ENCODE data around the gene CSMD2. TPM values are rescaled to one million over a fixed set of nuclear protein-coding genes. Genes with fewer than 3 reads are reported as not detected.

The CSMD2 gene
- total and polyA plus RNA-seq, 4 donors: 0.25 to 2.4 (median 1.7) TPM

GRCh38 chr1:33736496-33736895, 428.5 kb downstream of the CSMD2 start:
- Histone ChIP-seq H3K4me1 (ENCODE audit: control insufficient read depth in 1 of 2, insufficient read depth in 2 of 2, low read length in 2 of 2) (no peaks in the 10 kb centered on the region), H3K27me3 (ENCODE audit: control insufficient read depth in 1 of 2, insufficient read depth in 2 of 2, low read length in 1 of 2) (no peaks in the 10 kb centered on the region), H3K27ac (ENCODE audit: low read depth in 1 of 2, low read length in 2 of 2) (no peak overlapping the region), H3K9me3 (ENCODE audit: control insufficient read depth, low read length) (no peaks in the 10 kb centered on the region), H3K36me3 (ENCODE audit: control insufficient read depth in 1 of 2, insufficient read depth in 2 of 2, low read length in 1 of 2) (no peaks in the 10 kb centered on the region), H3K4me3 (ENCODE audit: low read length in 2 of 2) (no peak overlapping the region)
- no peak for ATAC-seq (ENCODE audit: low FRiP score)
- intact Hi-C loops (cut with DNase I): loop anchor here (5.0 kb wide), 2 partner anchors 276 to 426 kb away; no protein-coding TSS in a partner anchor
- DNase-seq: no peak
- 99 to 100% methylated on average over 1 of the region's 1 CpG for WGBS, 2 donors

GRCh38 chr1:33735624-33736023, 429.4 kb downstream of the CSMD2 start:
- ATAC-seq (ENCODE audit: low FRiP score) (no peak), DNase-seq (no peak)
- H3K36me3 ChIP-seq (ENCODE audit: control insufficient read depth in 1 of 2, insufficient read depth in 2 of 2, low read length in 1 of 2): no peaks in the 10 kb centered on the region
- H3K4me3 ChIP-seq (ENCODE audit: low read length in 2 of 2): no peak overlapping the region
- no peak overlapping the region for H3K27ac ChIP-seq (ENCODE audit: low read depth in 1 of 2, low read length in 2 of 2)
- intact Hi-C loops (cut with DNase I): loop anchor here (5.0 kb wide), 2 partner anchors 277 to 427 kb away; no protein-coding TSS in a partner anchor
- no peaks in the 10 kb centered on the region for H3K4me1 ChIP-seq (ENCODE audit: control insufficient read depth in 1 of 2, insufficient read depth in 2 of 2, low read length in 2 of 2)
- no peaks in the 10 kb centered on the region for H3K9me3 ChIP-seq (ENCODE audit: control insufficient read depth, low read length)
- H3K27me3 ChIP-seq (ENCODE audit: control insufficient read depth in 1 of 2, insufficient read depth in 2 of 2, low read length in 1 of 2): no peaks in the 10 kb centered on the region
- 8 to 12% methylated on average over 3 of the region's 3 CpGs for WGBS, 2 donors

DNA sequence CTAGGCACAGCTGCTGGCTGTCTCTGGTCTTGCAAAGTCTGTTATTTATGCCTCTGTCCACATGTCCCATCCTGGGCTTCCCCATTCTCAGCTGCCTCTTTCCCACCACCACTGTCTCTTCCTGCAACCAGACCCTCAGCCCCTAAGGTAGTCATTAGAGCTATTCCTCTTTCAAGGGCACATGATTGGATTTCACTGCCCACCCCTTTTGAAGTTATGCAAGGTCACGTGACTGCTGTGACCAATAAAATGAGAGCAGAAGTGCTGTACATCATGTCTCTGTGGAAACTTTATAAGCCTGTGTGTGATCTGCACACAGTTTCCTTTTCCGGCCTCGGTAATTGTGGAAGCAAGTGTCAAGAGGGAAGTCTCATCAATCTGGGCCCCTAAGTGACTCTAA, 437.7 kb downstream of the CSMD2 start:
- WGBS, 2 donors: 79 to 81% methylated on average over 3 of the region's 3 CpGs
- Histone ChIP-seq H3K4me1 (ENCODE audit: control insufficient read depth in 1 of 2, insufficient read depth in 2 of 2, low read length in 2 of 2) (no peaks in the 10 kb centered on the region), H3K27me3 (ENCODE audit: control insufficient read depth in 1 of 2, insufficient read depth in 2 of 2, low read length in 1 of 2) (no peaks in the 10 kb centered on the region), H3K27ac (ENCODE audit: low read depth in 1 of 2, low read length in 2 of 2) (no peak overlapping the region), H3K4me3 (ENCODE audit: low read length in 2 of 2) (no peak overlapping the region), H3K36me3 (ENCODE audit: control insufficient read depth in 1 of 2, insufficient read depth in 2 of 2, low read length in 1 of 2) (no peaks in the 10 kb centered on the region), H3K9me3 (ENCODE audit: control insufficient read depth, low read length) (no peaks in the 10 kb centered on the region)
- DNase-seq (no peak), ATAC-seq (ENCODE audit: low FRiP score) (no peak)
- intact Hi-C loops (cut with DNase I): no loop called here

- ATAC-seq (ENCODE audit: low FRiP score) (no peak), DNase-seq (no peak)
- WGBS, 2 donors: 89% methylated on average over 6 of the region's 6 CpGs
- H3K27ac ChIP-seq (ENCODE audit: low read depth in 1 of 2, low read length in 2 of 2): no peak overlapping the region
- intact Hi-C loops (cut with DNase I): no loop called here
- no peaks in the 10 kb centered on the region for H3K36me3 ChIP-seq (ENCODE audit: control insufficient read depth in 1 of 2, insufficient read depth in 2 of 2, low read length in 1 of 2)
- H3K27me3 ChIP-seq (ENCODE audit: control insufficient read depth in 1 of 2, insufficient read depth in 2 of 2, low read length in 1 of 2): no peaks in the 10 kb centered on the region
- H3K9me3 ChIP-seq (ENCODE audit: control insufficient read depth, low read length): no peaks in the 10 kb centered on the region
- H3K4me1 ChIP-seq (ENCODE audit: control insufficient read depth in 1 of 2, insufficient read depth in 2 of 2, low read length in 2 of 2): no peaks in the 10 kb centered on the region
- H3K4me3 ChIP-seq (ENCODE audit: low read length in 2 of 2): no peak overlapping the region
Observed at GRCh38 chr1:33726274-33726804, 438.7 kb downstream of the CSMD2 start.

- Histone ChIP-seq H3K27me3 (ENCODE audit: control insufficient read depth in 1 of 2, insufficient read depth in 2 of 2, low read length in 1 of 2) (no peaks in the 10 kb centered on the region), H3K9me3 (ENCODE audit: control insufficient read depth, low read length) (no peaks in the 10 kb centered on the region), H3K4me1 (ENCODE audit: control insufficient read depth in 1 of 2, insufficient read depth in 2 of 2, low read length in 2 of 2) (no peaks in the 10 kb centered on the region), H3K4me3 (ENCODE audit: low read length in 2 of 2) (no peak overlapping the region), H3K36me3 (ENCODE audit: control insufficient read depth in 1 of 2, insufficient read depth in 2 of 2, low read length in 1 of 2) (no peaks in the 10 kb centered on the region), H3K27ac (ENCODE audit: low read depth in 1 of 2, low read length in 2 of 2) (no peak overlapping the region)
- no peak for ATAC-seq (ENCODE audit: low FRiP score)
- 49 to 51% methylated on average over 4 of the region's 4 CpGs for WGBS, 2 donors
- DNase-seq: no peak
- intact Hi-C loops (cut with DNase I): no loop called here
Observed at GRCh38 chr1:33725556-33726160, 439.4 kb downstream of the CSMD2 start.

DNA sequence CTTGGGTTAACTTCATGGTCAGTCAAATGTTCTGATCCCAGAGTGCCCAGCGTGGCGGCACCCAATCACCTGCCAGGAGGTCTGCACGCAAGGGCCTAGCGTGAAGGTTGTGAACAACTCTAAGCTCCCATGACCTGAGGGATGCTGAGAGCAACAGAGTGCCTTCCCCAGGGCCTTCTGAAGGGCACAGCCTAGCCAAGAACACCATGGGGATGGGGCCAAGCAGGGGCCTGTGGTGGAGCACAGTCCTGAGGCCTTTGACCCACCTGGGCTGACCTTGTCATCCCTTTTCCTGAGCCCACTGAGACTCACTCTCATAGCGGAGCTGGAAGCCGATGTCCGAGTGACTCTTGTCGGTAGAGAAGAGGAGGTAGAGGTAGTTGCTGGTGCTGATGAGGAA, 440.0 kb downstream of the CSMD2 start:
- Histone ChIP-seq H3K36me3 (ENCODE audit: control insufficient read depth in 1 of 2, insufficient read depth in 2 of 2, low read length in 1 of 2) (no peaks in the 10 kb centered on the region), H3K4me3 (ENCODE audit: low read length in 2 of 2) (no peak overlapping the region), H3K9me3 (ENCODE audit: control insufficient read depth, low read length) (no peaks in the 10 kb centered on the region), H3K27ac (ENCODE audit: low read depth in 1 of 2, low read length in 2 of 2) (no peak overlapping the region), H3K4me1 (ENCODE audit: control insufficient read depth in 1 of 2, insufficient read depth in 2 of 2, low read length in 2 of 2) (no peaks in the 10 kb centered on the region), H3K27me3 (ENCODE audit: control insufficient read depth in 1 of 2, insufficient read depth in 2 of 2, low read length in 1 of 2) (no peaks in the 10 kb centered on the region)
- ATAC-seq (ENCODE audit: low FRiP score) (no peak), DNase-seq (no peak)
- intact Hi-C loops (cut with DNase I): no loop called here
- 95 to 97% methylated on average over 8 of the region's 8 CpGs for WGBS, 2 donors

DNA sequence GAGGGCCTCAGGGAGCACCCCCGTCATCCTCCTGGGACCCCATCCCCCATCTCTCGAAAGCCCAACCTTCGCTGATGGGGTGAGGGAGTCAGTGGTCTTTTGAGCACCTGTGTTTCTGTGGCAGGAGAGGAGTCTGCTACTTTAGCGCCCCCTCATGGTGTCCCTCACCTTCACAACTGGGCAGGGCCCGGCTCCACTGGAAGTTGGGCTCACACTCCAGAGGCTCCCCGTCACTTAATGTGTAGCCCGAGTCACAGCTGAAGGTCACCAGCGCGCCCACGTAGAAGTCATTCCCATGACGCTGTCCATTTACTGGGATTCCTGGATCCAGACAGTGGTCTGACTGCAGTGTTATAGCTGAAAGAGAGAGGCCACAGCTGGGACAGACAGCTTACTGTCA, 440.7 kb downstream of the CSMD2 start:
- H3K36me3 ChIP-seq (ENCODE audit: control insufficient read depth in 1 of 2, insufficient read depth in 2 of 2, low read length in 1 of 2): no peaks in the 10 kb centered on the region
- DNase-seq (no peak), ATAC-seq (ENCODE audit: low FRiP score) (no peak)
- intact Hi-C loops (cut with DNase I): no loop called here
- no peak overlapping the region for H3K4me3 ChIP-seq (ENCODE audit: low read length in 2 of 2)
- no peaks in the 10 kb centered on the region for H3K9me3 ChIP-seq (ENCODE audit: control insufficient read depth, low read length)
- no peaks in the 10 kb centered on the region for H3K27me3 ChIP-seq (ENCODE audit: control insufficient read depth in 1 of 2, insufficient read depth in 2 of 2, low read length in 1 of 2)
- no peak overlapping the region for H3K27ac ChIP-seq (ENCODE audit: low read depth in 1 of 2, low read length in 2 of 2)
- 91 to 94% methylated on average over 11 of the region's 11 CpGs for WGBS, 2 donors
- H3K4me1 ChIP-seq (ENCODE audit: control insufficient read depth in 1 of 2, insufficient read depth in 2 of 2, low read length in 2 of 2): no peaks in the 10 kb centered on the region

DNA sequence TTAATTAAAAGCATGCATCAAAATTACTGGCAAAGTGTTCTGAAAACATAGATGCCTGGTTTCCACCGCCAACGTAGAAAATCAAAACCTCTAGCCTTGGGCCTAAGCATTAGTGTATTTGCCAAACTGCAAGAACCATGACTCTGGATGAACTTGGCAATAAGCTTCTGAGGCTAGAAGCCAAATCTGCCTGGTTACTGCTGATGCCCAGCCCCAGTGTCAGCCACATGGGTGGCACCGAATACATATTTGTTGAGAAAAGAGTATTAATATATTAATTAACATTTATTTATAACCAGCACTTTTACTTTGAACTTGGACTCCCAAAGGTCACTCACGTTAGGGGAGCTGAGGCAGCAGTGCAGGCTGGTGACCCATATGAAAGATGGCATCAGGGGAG, 441.8 kb downstream of the CSMD2 start:
- Histone ChIP-seq H3K27ac (ENCODE audit: low read depth in 1 of 2, low read length in 2 of 2) (no peak overlapping the region), H3K4me1 (ENCODE audit: control insufficient read depth in 1 of 2, insufficient read depth in 2 of 2, low read length in 2 of 2) (no peaks in the 10 kb centered on the region), H3K27me3 (ENCODE audit: control insufficient read depth in 1 of 2, insufficient read depth in 2 of 2, low read length in 1 of 2) (no peaks in the 10 kb centered on the region), H3K36me3 (ENCODE audit: control insufficient read depth in 1 of 2, insufficient read depth in 2 of 2, low read length in 1 of 2) (no peaks in the 10 kb centered on the region), H3K4me3 (ENCODE audit: low read length in 2 of 2) (no peak overlapping the region), H3K9me3 (ENCODE audit: control insufficient read depth, low read length) (no peaks in the 10 kb centered on the region)
- intact Hi-C loops (cut with DNase I): no loop called here
- 73 to 74% methylated on average over 4 of the region's 4 CpGs for WGBS, 2 donors
- ATAC-seq (ENCODE audit: low FRiP score) (no peak), DNase-seq (no peak)

DNA sequence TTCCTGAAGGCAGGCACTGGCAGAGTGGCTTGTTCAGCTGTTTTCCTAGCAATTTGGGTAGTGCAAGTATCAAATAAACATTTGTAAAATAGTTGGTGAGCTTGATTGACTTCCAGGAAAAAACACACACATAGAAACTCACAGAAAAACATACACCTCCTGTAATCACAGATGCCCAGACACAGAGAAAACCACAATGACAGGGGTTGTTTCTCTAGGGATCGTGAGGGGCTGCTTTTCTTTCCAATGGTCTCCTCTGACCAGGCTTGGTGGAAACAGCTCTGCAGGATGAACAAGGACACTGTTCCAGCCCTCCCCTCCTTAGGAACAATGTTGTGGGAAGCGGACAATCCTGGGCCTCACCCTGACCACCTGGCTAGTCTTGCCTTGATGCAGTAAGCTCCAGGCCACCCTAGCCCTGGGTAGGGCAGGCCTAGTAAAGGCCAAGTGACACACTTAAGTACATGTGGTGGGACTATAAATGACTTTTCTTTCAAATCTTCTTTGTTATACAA, 443.7 kb downstream of the CSMD2 start:
- DNase-seq (no peak), ATAC-seq (ENCODE audit: low FRiP score) (no peak)
- Histone ChIP-seq H3K27me3 (ENCODE audit: control insufficient read depth in 1 of 2, insufficient read depth in 2 of 2, low read length in 1 of 2) (no peaks in the 10 kb centered on the region), H3K4me3 (ENCODE audit: low read length in 2 of 2) (no peak overlapping the region), H3K36me3 (ENCODE audit: control insufficient read depth in 1 of 2, insufficient read depth in 2 of 2, low read length in 1 of 2) (no peaks in the 10 kb centered on the region), H3K4me1 (ENCODE audit: control insufficient read depth in 1 of 2, insufficient read depth in 2 of 2, low read length in 2 of 2) (no peaks in the 10 kb centered on the region), H3K9me3 (ENCODE audit: control insufficient read depth, low read length) (no peaks in the 10 kb centered on the region), H3K27ac (ENCODE audit: low read depth in 1 of 2, low read length in 2 of 2) (no peak overlapping the region)
- WGBS, 2 donors: 80 to 96% methylated on average over 2 of the region's 2 CpGs
- intact Hi-C loops (cut with DNase I): no loop called here
